ENCODE measurements around the gene FRS3. TPM values are rescaled to one million over a fixed set of nuclear protein-coding genes. Genes with fewer than 3 reads are reported as not detected.

FRS3 gene
- polyA plus RNA-seq, 3 donors: 6.0 to 9.2 (median 8.6) TPM

DNA sequence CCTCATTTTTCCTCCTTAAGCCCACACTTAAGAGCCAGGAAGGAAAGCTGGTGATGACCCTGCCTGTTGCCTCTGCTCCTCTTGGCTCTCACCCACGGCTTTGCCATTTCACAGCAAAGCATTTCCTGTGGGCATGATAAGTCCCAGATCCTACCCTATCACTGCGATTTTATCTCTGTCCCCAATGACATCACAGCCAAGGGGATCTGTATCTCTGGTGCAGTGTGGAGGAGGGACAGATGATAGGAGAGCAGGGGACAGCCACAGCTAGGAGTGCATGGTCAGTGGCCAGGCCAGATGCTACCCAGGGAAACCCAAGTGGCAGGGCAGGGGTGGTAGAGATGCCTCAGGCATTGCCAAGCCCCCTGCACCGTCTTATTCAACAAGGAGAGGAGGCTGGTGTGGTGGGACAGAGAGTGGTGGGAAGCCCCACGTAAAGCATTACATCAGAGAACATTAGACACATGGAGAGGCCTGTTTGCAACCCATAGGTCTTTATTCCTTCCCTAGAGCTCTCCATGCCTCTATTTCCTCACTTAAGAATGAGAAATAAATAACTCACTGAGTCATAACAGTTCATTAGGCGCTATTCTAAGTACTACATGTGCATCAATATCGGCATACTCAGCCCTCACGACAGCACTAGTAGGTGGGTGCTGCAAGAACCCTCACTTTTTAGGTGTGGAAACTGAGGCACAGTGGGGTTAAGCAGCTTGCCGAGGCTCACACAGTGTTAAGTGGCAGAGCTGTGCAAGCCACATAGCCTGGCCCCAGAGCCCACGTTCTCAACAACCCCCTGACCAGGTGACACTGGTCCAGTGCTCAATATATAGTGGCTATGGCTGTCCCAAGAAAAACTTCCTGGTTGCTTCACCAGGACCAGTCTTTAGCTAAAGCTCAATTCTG lies 48.9 kb downstream of the FRS3 start:
- DNase-seq: no peak

DNA sequence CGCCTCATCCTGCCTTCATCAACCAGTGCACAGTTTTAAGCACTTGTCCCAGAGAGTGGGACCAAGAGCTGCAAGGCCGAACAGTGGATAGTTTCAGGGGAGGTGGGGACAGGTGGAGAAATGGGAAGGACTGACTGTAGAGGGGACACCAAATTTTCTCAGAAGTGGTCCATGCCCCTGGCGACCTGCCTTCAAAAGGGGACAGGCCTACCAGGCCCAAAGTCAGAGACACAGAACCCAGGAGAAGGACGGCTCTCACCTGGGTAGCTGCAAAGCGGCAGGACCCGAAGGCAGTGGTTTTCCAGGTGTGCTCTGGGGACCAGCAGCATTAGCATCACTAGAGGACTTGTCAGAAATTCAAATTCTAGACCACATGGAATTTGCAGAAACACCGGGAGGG lies 50.1 kb downstream of the FRS3 start:
- DNase-seq: no peak

DNA sequence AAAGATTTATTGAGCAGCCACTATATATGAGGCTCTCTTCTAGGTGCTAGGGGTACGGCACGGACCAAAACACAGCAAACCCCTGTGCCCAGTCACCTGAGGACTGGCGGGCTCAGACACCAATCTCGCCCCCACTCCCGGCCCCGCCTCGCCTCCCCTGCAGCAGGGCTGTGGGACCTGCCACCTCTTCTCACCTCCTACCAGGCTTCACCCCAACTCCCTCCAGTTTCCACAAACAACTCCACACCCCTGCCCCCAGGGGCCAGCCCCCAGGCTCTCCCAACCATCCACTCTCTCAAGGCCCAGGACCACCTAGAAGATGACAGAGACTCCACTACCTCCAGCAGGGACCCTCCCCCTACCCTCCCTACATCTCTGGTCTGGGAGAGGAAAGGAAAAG lies 50.7 kb downstream of the FRS3 start:
- DNase-seq: no peak

DNA sequence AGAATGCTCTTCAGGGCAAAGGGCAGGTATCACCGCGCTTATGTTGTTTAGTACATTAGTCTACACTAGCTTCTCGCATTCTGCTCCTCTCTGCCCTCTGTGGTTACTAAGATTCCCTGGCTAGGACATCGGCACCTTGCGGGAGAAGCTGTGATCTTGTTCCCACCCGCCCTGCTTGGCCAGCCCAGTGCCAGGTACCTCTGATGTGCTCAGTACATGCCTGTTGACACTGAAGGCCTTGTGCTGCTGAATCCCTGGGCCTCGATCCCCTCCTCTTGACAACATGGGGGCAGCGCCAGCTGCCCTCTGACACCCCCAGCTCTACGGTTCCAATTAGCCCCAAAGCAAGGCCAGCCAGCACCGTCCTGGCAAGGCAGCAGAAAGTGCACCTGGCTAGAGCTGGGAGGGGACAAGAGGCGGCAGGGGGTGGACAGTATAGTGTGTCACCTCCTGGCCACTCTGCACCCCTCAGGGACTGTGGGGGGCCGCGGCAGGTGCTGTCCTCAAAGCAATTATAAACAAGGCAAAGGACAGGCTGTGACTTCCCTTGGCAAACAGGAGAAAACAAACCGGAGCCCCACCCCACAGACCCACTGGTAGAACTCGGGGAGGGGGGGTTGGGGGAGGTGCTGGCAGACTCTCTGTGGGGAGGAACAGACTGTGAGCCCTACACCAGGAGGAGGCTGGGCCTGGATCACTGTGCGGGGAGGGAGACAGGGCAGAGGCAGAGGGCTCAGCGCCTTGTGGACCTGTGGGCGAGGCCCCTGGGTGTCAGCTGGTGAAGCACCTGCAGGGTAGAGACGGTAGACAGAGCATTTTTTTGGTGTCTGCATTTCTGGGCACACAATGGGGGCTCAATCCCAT lies 51.4 kb downstream of the FRS3 start:
- DNase-seq: no peak

DNA sequence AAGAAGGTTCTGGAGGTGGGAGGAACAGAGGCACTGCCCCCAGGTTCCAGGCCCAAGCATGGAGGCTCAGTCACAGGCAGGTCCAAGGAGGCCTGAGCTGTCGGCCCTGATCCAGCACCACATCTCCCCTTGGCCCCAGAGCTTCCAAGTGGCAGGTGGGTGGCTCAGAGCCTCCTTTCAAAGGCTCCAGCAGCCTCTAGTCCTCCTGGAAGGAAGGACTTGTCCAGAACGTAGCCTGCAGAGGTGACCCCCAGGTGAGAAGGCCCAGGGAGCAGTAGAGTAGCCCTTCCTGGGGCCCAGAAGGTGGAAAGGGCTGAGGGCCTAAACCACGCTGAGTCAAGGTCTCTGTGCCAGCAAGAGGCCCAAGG lies 52.0 kb downstream of the FRS3 start:
- no peak for DNase-seq

DNA sequence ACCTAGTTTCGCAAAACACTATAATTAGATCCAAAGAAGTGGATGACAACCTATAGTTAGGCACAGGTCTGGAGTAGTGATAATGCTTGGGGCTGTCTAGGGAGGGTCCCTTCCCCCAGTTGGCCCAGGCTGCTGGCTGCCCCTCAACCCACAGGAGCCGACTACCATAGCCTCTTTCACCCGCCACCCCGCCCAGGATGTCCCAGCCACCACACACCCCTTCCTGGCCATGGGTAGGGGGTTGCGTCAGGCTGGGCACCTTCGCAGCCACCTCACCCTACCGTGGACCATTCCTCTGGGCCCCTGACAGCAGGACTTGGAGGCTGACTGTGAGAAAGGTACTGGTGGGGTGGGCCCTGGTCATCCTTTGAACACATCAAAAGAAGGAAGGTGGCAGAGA lies 52.8 kb downstream of the FRS3 start:
- no peak for DNase-seq

DNA sequence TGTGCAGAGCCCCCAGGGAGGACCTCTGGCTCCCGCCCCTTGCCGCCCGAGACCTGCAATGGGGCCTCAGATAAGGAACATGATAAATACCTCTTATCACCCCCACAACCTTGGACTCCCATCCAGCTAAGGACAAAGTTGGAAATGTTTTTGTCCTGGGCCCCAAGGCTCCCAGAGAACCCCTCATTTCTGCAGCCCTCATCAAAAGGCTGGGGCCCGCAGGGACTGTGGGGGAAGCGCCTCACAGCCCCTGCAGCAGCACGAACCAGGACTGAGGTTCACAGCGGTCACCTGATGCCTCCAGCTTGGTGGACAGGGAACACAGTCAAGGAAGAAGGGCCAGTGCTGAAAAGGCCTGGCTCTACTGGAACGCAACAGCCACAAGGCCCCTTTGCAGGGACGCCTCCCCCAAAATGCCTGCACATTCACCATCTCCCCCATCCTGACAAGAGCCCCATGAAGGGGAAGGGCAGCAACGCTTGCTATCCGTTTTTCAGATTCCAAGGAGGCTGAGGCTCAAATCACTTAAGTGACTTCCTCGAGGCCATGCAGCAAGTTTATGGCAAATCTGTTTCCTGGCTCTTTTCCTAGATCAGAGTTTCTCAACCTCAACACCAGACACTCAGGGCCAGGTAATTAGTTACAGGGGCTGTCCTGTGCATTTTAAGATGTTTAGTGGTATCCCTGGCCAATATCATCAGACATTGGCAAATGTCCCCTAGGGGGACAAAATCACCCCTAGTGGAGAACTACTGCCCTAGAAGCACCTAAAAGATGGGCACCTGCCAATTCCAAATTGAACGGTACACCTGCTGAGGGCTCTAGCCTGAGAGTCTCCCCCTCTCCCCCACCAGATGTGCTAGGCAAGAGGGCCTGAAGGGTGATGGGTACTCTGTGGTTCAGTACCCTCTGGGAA lies 54.9 kb downstream of the FRS3 start:
- DNase-seq: no peak

DNA sequence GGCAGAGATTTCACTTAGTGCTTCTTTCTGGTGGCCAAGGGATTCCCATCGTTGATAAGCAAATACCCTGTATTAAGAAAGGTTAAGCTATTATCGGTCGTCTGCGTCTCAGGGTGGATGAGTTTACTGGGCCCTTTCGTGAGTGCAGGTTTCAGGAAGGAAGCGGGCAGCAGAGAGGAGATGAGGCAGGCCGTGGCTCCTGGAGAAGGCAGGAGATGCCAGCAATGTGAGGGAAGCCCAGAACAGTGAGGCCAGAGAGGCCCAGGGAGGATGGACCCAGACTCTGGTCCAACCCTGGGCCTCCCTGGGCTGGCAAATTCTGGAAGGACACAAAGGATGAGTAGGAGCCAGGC lies 55.5 kb downstream of the FRS3 start:
- DNase-seq: no peak

DNA sequence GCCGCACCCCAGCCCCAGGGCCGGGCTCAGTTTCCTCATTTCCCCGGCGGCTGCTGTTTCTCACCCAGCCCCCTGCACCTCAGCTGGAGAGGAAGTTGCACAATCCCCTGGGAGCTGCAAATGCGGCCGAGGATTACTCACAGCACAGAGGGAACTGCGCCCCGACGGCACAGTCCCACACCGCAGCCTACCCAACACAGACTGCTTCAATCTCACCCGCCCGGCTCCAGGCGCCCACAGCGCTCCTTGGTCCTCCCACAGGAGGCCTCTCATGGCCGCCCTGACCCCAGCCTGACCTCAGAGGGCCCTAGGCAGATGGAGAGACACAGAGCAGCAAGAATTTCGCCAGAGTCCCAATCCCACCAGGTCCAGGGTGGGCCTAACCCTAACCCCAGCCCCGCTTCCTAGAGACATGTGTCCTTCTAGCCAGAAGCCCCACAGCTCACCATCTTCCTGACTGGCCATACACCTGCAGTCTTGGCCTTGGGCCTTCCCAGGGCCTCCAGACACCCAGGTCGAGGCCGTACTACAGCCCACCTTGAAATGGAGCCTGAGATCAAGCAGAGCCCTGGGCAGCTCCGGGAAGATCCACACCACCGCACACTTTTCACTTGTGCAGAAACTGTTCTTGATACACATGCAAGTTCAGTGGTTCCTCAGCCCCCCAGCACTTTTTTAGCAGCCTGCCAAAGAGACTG lies 56.0 kb downstream of the FRS3 start:
- DNase-seq: no peak

DNA sequence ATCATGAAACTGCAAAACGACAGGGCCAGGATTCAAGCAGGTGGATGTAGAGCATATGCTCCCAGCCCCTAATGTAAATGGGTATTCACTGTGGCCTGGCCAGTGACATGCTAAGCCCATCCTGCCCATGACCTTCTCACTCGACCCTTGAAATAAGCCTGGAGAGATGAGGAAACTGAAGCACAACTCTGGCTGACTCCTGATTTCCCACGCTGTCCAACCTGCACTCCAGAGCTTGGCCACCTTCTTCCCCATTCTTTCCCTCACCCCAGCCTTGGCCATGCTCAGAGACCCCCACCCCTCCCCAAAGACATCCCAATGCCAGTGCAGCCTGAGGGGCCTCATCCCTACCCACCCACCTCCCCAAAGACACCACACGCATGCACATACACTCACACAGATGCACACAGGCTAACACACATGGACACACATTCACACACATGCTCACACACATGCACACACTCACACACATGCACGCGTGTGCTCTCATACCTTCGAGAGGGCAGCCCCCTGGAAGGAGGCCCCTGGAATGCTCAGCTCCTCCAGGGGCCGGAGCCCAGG lies 56.7 kb downstream of the FRS3 start:
- DNase-seq: no peak

DNA sequence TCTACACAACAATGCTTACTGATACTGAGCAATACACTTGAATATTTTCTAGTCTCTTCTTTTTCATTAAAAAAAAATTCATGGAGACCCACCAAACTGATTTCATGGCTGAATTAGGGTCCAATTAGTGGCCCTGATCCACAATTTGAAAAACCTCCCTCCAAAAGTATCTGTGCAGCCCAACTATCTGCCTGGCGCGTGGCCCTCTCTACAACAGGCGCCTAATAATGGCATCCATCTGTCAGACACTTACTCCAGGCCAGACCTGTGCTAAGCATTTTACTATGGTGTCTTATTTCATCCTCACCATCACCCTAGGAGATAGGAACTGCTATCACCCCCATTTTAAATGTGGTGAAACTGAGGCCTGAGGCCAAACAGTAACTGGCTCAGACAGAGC lies 58.3 kb downstream of the FRS3 start:
- DNase-seq: no peak

DNA sequence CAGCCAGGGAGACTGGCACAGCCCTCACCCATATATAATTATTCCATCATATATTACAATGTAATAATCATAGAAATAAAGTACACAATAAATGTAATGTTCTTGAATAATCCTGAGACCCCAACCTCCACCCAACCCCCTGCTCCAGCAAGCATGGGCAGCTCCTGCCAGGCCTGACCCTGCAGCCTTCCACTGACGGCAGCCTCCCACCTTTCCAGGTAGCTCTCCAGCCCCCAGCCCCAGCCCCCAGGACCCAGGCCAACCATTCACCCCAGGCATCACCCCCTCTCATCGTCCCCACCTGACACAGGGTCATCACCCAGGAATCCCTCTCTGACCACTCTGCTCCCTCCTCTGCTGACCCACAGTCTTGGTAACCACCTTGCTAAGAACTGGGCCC lies 58.9 kb downstream of the FRS3 start:
- no peak for DNase-seq

DNA sequence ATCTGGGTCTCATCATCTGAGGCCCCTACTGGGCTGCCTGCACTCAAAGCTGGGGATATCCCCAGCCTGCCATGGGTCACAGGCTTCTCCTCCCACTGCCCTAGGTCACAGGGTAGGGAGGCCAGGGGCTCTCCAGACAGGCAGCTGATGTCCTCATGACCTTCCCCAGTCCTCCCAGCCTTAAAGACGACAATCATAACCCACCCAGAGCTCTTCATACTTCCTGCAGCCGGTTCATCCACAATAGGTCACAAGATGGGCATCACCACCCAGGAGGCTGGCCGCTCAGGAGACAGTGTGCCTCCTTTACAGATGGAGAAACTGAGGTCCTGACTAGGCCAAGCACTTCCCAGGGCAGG lies 59.5 kb downstream of the FRS3 start:
- DNase-seq: no peak

Other genes with a start within 250 kb of the FRS3 start
- 10 to 100 TPM; 34.3 to 48.4 (median 45.7) TPM for gene FOXP4, start 233.5 kb downstream of the FRS3 start, polyA plus RNA-seq (ENCODE audit: insufficient read length in 3 of 3)
- gene MDFI, start 141.4 kb downstream of the FRS3 start, polyA plus RNA-seq (ENCODE audit: insufficient read length in 3 of 3): 10 to 100 TPM; 39.6 to 67.5 (median 47.6) TPM
- gene TFEB, start 44.3 kb downstream of the FRS3 start, polyA plus RNA-seq (ENCODE audit: insufficient read length in 3 of 3): 1 to 10 TPM; 7.9 to 9.9 (median 9.4) TPM
- under 1 TPM in 1 of 3 donors, not detected in 2; 0.16 TPM for gene PGC, start 32.5 kb downstream of the FRS3 start, polyA plus RNA-seq (ENCODE audit: insufficient read length in 3 of 3)
- gene PRICKLE4, start 882 bp upstream of the FRS3 start, polyA plus RNA-seq (ENCODE audit: insufficient read length in 3 of 3): 1 to 10 TPM; 3.2 to 7.0 (median 6.0) TPM
- 100 to 1,000 TPM; 216 to 241 (median 225) TPM for gene TOMM6, start 7.8 kb upstream of the FRS3 start, polyA plus RNA-seq (ENCODE audit: insufficient read length in 3 of 3)
- 10 to 100 TPM in 2 of 3 donors, 1 to 10 TPM in 1; 9.9 to 16.9 (median 14.9) TPM for gene USP49, start 115.5 kb upstream of the FRS3 start, polyA plus RNA-seq (ENCODE audit: insufficient read length in 3 of 3)
- gene MED20, start 141.2 kb upstream of the FRS3 start, polyA plus RNA-seq (ENCODE audit: insufficient read length in 3 of 3): 10 to 100 TPM; 34.1 to 38.8 (median 35.4) TPM
- gene BYSL, start 141.6 kb upstream of the FRS3 start, polyA plus RNA-seq (ENCODE audit: insufficient read length in 3 of 3): 10 to 100 TPM; 27.9 to 34.0 (median 29.4) TPM
- 10 to 100 TPM; 25.9 to 32.8 (median 32.7) TPM for gene CCND3, start 161.9 kb upstream of the FRS3 start, polyA plus RNA-seq (ENCODE audit: insufficient read length in 3 of 3)